HG02973 (cell line): ENCODE measurements around the gene LRG1.
"Not testable (repeated sequence)": the region's sequence is repeated elsewhere in the genome, so short reads cannot be mapped to it uniquely, and the experiment has no call there.

ENCODE experiments used
- ATAC-seq: cut with Tn5 transposase; IDR thresholded peaks from one replicate; pipeline ENCODE4 v1.9.1; 2021; ENCODE audit warnings: moderate library complexity; ENCODE audit not compliant: unreplicated experiment

Gene LRG1

DNA sequence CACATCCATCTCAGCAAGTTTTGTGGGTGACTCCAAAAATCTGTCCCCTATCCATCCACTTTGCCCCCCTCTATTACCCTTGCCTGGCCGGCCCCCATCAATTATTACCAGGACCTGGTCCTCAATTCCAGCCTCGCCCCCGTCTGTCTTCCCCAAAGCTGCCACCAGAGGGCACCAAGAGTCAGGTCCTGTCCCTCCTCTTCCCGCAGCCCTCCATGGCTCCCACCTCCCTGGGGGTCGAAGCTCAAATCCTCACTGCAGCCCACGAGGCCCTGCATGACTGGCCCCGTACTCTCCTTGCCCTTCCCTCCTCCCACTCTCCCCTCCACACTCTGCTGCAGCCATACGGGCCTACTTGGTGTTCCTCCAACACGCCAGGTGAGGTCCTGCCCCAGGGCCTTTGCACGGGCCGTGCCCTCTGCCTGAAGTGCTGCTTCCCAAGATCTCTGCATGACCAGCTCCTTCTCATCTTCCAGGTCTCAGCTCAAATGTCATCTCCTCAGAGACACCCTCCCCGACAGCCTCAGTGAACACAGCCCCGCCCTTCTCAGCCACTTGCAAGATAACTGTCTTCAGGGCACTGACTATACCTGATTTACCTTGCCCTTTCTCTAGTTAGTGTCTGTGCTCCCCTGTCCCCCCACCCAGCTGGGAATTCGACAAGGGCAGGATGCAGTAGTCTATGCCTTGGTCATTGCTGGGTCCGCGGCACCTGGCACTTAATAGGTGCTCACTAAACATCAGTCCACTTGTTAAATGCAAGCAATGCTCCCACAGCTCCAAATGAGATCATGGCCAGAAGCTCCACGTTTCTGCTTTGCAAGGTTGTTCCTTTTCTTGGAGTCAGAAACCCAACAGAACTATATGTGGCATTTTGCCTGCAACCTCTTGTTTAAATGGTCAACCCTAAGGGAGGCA lies 36.4 kb upstream of the LRG1 start:
- ATAC-seq: no peak

DNA sequence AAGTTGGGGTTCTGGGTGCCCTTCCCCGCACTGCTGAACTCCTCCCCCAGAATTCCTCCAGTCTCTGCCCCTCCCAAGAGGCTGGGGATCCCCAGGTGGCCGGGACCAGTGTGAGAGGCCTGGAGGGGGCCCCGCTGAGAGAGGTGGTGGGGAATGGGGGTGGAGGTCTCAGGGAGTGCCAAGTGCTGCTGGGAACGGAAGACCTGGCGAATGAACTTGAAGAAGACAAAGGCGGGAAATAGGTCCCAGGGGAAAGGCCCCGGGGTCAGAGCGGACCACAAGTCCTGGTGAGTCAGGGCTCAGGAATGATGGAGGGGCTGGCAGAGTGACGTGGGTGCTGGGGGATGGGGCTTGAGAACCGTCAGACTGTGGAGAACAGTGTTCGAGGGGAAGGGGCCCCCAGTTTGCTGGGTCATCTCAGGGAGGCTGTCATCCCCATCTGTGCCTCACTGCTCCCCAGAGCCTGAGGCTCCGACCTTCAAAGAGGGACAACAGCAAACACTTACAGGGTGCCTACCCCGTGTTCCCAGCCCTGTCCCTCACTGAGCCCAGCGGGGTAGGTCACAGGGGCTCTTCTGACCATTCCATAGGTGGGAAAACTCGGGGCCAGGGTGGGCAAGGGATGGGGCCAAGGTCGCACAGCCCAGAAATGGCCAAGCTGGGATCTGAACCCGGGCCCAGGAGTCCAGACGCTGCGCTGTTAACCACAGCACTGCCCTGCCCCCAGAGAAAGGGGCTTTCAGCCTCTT lies 35.6 kb upstream of the LRG1 start:
- ATAC-seq: no peak

DNA sequence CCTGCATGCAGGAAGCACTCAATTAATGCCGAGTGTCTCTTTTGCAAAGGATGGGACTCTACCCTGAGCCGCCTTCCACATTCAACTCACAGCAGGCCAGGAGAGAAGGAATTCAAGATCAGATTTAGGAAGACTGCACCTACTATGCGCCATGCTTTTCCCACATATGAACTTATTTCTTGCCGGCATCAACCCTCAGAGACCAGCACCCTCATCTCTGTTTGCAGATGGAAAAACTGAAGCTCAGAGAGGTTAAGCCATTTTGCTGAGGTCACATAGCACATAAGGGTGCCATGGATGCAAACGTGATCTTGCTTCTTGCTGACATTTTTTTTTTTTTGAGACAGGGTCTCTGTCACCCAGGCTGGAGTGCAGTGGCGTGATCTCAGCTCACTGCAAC lies 33.8 kb upstream of the LRG1 start:
- no peak for ATAC-seq

DNA sequence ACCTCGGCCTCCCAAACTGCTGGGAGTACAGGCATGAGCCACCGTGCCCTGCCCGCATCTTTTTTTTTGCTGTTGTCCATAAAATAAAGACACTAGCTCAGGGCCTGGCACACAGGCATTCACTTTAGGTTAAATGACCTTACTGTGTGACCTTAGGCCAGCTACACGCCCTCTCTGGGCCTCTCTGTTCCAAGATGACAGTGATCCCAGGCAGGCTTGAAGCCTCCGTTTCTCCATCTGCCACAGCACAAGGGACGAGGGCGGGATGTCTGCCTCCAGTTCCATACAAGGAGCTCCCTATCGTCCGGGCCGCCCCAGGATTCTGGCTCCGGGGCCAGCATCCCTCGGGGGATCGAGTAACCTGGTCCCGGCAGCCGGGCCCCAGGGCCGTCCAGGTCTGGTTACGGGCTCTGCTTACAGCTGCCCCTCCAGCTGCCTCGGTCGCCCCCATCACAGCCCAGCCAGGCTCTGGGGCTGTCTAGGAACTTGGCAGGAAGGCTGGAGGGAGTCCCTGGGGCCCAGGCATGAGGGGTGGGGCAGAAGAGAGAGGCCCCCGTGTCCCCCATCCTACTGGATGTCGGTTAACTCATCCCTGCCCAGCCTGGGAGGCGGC lies 31.6 kb upstream of the LRG1 start:
- ATAC-seq: no peak

DNA sequence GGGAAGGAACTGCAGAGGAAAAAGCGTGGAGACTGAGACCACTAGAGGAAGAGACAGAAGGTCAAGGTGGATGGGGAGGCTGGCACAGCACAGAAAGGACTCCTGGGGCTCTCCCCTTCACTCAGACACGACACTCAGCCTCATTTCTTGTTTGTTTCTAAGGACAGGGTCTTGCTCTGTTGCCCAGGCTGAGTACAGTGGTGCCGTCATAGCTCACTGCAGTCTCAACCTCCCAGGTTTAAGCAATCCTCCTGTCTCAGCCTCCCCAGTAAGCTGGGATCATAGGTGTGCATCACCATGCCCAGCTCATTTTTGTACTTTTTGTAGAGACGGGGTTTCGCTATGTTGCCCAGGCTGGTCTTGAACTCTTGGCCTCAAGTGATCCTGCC lies 31.1 kb upstream of the LRG1 start:
- ATAC-seq: no peak

DNA sequence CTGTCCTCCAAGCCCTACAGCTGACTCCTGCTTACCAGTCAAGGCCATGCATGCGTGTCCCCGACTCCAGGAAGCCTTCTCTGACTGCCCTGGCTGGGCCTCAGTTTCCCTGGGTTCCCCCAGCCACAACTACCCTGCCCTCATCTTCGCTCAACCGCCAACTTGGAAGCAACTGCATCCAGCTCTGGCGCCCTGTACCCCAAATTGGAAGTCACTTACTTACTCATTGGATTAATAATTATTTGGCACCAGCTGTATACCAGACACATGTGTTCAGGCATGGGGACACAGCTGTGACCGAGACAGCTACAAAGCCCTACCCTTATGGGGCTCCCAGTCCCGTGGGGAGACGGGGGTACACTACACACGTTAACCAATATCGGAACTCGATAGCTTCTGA lies 30.6 kb upstream of the LRG1 start:
- ATAC-seq: no peak

DNA sequence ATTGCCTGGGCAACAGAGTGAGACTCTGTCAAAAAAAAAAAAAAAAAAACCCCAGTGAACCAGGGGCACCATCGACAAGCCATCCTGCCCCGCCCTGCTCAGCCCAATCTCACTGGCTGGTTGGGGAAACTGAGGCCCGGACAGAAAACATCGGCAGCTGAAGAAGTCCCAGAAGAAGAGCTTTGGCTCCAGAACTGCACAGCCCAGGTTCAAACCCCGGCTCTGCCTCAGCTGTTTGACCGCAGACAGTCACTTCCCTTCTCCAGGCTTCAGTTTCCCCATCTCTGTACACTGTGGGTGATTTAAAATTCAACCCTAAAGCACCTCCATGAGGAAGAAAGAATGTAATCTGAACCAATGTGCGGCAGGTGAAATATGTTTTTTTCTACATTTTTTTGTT lies 29.1 kb upstream of the LRG1 start:
- ATAC-seq: no peak

DNA sequence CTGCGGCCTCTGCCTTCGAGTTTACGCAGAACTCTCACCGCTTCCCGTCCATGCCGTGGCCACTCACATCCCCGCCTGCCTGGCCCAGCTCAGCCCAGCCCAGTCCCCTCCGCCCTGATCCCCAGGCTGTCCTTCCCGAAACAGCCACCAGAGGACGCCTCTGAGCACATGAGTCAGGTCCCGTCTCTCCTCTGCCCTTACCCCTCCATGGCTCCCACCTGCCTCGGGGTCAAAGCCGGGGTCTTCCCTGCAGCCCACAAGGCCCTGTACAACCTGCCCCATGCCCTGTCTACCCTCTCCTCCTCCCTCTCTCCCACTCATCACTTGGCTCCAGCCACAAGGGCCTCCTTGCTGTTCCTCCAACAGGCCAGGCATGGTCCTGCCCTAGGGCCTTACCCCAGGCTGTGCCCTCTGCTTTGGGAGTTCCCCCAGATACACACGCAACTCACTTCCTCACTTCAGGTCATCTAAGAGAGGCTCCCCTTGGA lies 27.8 kb upstream of the LRG1 start:
- ATAC-seq: no peak

DNA sequence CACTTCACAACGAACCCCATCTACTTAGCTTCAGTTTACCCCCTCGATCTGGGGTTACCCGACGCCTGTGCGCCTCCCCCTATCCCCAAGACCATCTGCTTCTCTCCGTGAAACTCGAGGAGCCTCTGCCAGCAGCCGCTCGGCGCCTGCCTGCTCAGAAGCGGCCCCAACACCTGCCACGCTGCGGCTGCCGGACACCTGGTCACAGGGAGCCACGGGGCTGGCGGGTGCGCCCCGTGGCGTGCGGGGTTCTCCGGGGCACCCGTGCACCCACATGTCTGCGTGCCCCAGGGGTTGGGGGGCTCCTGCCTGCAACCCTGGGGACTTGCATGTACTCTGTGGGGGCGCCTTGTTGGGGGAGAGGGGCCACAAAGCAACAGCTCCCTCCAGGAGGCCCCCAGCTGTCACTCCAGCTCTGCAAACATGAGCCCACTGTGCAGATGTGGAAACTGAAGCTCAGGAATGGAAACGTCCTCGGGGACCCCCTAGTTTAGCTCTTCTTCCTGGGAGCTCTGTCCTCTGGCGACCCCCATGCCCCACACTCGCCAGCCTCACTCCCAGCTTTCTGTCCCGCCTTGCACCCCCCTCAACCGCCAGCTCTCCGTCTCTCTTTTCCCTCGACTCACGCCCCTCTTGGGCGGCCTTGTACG lies 26.7 kb upstream of the LRG1 start:
- no peak for ATAC-seq

DNA sequence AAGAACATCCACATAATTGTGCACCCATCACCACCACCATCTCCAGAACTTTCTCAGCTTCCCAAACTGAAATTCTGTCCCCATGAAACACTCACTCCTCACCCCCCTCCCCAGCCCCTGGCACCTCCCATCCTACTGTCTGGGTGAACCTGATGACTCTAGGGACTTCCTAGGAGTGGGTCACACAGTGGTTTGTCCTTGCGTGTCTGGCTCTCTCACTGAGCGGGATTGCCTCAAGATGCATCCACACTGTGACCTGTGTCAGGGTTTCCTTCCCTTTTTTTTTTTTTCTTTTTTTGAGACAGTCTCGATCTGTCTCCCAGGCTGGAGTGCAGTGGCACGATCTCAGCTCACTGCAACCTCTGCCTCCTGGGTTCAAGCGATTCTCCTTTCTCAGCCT lies 23.7 kb upstream of the LRG1 start:
- ATAC-seq: not testable (repeated sequence)

DNA sequence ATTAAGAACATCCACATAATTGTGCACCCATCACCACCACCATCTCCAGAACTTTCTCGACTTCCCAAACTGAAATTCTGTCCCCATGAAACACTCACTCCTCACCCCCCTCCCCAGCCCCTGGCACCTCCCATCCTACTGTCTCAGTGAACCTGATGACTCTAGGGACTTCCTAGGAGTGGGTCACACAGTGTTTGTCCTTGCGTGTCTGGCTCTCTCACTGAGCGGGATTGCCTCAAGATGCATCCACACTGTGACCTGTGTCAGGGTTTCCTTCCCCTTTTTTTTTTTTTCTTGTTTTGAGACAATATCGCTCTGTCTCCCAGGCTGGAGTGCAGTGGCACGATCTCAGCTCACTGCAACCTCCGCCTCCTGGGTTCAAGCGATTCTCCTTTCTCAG lies 22.2 kb upstream of the LRG1 start:
- ATAC-seq: not testable (repeated sequence)

DNA sequence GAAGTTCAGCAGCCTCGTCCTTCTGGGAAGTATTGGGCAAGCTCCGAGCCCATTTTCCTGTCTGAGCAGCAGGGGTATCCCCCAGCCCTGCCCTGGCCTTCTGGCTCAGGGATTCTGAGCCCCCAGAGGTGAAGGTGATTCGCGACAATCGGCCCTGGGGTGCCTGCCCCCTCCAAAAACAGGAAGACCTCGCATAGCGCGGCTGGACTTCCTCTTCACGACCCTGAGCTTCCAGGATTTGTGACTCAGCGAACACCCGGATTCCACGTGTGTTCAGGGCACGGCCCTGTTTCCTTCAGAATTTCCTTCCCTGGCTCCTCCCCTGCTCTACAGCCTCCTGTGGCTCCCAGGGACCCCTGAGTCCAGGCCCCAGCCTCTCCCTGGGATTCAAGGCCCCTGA lies 19.7 kb upstream of the LRG1 start, which contains the start of gene SEMA6B:
SEMA6B (minus strand) TSS at position 116 of the 400 bp plus-strand sequence. CDS start 1,227 bp downstream, outside the sequence.
- no peak for ATAC-seq

DNA sequence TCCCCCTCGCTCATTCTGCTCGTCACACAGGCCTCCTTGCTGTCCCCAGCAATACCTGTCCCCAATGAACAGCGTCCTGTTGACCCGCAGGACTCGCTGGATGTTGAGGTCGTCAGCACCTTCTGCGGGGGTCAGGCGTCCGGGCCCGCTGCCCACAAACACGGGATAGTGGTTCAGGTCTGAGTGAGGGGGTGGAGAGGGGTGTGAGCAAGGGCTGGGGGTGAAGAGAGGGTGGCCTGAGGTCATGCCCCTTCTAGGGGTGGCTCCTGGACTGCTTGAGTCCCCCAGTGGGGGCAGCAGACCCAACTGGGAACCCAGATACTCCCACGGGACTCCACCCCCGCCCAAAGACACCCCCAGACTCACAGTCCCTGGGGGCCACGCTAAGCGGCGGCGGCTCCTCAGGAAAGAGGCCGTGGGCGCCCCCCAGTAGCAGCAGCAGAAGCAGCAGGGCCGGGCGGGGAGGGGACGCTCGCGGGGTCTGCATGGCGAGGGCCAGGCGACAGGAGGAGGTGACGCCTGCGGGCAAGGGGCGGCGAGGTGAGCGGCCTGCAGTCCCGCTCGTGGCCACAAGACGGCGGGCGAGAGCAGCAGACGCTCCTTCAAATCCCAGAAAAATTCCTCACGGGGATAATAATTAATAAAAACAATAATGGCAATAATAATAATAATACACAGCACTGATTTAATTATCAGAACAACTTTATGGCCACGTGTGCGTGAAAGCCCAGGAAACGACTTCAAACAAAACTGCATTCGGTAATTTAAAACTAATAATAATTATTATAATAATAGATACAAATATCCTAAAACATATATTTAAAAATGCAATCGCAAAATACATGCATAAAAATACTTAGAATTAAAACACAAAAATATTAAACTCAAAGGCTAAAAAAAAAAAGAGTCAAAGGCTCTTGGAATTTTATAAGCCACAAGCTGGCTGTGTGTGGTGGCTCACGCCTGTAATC lies 18.4 kb upstream of the LRG1 start:
- no peak for ATAC-seq

DNA sequence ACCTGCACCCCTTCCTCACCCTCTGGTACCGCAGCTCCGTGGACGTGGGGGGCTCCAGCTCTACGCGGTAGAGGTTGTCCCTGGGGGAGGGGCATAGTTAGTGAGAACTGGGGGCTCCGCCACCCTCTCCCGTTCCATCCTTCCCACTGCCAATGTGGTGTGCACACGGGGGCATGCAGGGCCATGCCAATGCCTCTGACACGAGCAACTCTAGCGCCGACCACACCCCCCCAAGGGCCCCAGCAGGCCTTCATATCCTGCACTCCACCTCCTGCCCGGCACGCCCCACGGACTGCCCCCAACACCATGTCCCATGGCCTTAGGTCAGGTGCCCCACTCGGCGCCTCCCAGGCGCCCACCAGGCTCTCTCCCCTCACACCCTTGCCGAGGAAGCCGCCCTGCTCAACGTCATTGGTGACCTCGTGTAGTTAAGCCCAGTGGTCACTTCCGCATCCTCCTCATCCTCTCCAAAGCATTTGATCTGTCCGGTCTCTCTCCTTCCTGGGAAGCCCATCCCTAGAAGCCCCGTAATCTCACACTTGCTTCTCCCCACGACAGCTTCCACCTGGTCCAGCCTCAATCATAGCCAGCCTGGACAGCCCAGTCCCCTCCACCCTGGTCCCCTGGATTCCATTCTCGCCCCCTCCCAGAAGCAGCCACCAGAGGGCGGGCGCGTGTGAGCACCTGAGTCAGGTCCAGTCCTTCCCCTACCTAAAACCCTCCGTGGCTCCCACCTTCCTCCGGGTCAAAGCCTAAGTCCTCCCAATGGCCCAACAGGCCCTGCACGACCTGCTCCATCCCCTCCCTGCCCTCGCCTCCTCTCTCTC lies 17.5 kb upstream of the LRG1 start:
- no peak for ATAC-seq

DNA sequence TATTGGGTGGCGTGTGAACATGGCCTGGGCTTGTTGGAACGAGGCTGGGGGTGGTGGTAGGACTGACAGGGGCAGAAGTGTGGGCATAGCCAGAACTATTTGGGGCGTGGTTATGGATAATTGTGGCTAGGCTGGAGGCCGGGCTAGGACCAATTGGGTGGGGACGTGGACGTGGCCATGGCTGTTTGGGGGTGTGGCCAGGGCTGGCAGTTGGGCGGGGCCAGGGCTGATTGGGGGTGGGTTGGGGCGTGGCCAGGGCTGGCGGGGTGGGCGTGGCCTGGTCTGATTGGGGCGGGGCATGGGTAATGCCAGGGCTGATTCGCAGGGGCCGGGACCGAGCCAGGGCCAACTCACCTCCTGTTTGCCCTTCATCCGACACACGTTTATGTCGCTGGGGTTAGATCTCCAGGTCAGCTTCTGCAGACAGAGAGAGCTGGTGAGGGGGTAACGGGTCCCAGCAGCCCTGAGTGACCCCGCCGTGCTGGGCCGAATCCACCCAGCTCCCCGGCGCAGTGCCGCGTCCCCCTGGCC lies 16.8 kb upstream of the LRG1 start:
- no peak for ATAC-seq

DNA sequence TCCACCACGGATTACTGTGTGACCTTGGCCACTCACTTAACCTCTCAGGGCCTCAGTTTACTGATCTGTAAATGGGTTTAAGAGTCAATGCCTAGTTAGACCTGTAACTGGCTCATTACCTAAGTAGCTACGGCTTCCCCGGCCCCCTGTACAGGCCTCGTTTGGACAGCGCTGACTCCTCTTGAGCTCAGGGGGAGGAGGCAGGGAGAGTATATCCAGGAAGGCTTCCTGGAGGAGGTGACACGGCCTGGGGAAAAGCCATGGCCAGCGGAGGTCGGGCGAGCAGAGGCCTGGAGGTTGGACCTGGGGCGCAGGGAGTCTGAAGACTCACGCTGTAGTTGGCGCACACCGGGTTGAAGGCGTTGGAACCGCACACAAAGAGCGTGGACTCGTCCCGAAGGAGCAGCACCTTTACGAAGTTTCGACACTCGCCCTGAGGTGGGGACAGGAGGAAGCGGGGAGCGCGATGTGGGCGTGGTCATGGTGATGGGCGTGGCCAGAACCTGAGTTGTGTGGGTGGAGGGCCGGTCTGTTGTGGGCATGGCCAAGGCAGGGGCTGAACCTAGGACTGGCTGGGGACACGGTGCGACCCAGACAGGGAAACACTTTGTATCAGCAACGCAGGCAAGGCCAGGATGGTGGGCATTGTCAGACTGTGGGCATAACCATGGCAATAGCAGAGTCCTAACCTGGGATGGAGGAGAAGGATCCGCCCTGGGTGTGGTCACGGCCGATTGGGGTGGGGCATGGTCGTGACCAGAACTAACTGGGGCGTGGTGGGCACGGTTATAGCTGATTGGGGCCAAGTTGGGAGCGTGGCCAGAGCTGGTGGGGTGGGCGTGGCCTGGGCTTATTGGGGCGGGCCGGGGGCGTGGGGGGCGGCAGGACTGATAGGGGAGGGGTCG lies 16.1 kb upstream of the LRG1 start:
- ATAC-seq: no peak

DNA sequence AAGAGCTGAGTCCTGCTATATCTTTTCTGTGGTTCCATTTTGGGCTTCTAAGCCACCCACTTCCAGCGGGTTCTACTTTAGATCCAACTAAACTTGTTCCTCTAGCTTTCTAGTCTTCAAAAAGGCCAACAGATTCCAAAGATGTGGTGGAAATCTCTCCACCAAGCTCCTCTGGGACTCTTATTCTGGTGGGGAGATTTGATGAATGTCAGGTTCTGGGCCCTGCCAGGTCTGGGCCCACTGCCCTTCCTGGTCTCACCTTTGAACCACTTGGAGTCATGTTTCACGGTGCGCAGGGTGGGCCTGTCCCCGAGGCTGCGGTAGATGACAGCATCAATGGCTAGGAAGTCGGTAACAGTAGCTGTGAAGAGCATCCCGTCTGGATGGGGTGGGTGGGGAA lies 14.9 kb upstream of the LRG1 start:
- ATAC-seq: no peak

DNA sequence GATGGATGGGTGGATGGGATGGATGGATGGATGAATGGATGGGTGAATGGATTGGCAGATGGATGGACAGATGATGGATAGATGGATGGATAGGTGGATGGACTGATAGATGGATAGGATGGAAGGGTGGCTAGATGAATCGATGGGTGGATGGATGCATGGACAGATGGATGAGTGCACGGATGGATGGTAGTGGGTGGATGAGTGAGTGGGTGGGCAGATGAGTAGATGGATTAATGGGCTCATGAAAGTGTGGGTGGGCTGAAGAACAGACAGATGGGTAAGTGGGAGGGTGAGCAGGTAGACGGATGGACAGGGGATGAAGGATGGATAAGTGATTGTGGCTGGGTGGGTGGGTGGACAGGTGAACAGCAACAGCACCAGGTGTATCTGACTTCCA lies 13.9 kb upstream of the LRG1 start:
- no peak for ATAC-seq
